Measurements from ENCODE around the gene NEGR1. TPM values are rescaled to one million over a fixed set of nuclear protein-coding genes. Genes with fewer than 3 reads are reported as not detected.

NEGR1 gene
- total and polyA plus RNA-seq, 2 donors (not counting 3 experiments of a cell fraction or from before 2014, with no cell fraction given) = 6.8 to 21.8 TPM

GRCh38 chr1:72086394-72086793 lies 195.9 kb downstream of the NEGR1 start:
- FAIRE-seq = no peak

GRCh38 chr1:72075425-72075824 lies 206.9 kb downstream of the NEGR1 start:
- FAIRE-seq = no peak
- H3K27ac ChIP-seq (ENCODE audit: insufficient read depth, low read depth, low read length) = no peak overlapping the region
- TF ChIP-seq POLR2AphosphoS5 (IDR thresholded peaks at IDR 0.05; ENCODE audit: insufficient read depth, low read depth, low read length) = no peak
- TF ChIP-seq CTCF (IDR thresholded peaks at IDR 0.05; ENCODE audit: extremely low read depth in 1 of 2, insufficient read depth in 1 of 2, low read depth in 1 of 2, low read length in 2 of 2) = no peak
- no peak for TF ChIP-seq JUN (IDR thresholded peaks at IDR 0.05; ENCODE audit: borderline replicate concordance, insufficient read depth, insufficient read length, low read depth)
- no peak for TF ChIP-seq POLR2A (IDR thresholded peaks at IDR 0.05; ENCODE audit: low read depth, low read length)
- TF ChIP-seq GATA2 (IDR thresholded peaks at IDR 0.05; ENCODE audit: insufficient read depth, insufficient read length, low read depth, low read length) = no peak
- TF ChIP-seq EZH2 (IDR thresholded peaks at IDR 0.05; ENCODE audit: borderline replicate concordance, low read depth, low read length, severe bottlenecking) = no peak
- no peak for TF ChIP-seq MYC (IDR thresholded peaks at IDR 0.05; ENCODE audit: low read depth, low read length)
- TF ChIP-seq MAX (IDR thresholded peaks at IDR 0.05; ENCODE audit: insufficient read depth, insufficient read length) = no peak
- TF ChIP-seq FOS (IDR thresholded peaks at IDR 0.05; ENCODE audit: borderline replicate concordance, insufficient read depth, low read length) = no peak
- no peaks in the 10 kb centered on the region for H3K9me3 ChIP-seq (replicated peaks; ENCODE audit: control insufficient read depth, insufficient read depth, low read length)
- intact Hi-C loops (cut with micrococcal nuclease) = no loop called here
- no peaks in the 10 kb centered on the region for H4K20me1 ChIP-seq (replicated peaks; ENCODE audit: control insufficient read depth, extremely low read depth, insufficient read depth, low read length)
- H3K36me3 ChIP-seq (ENCODE audit: control insufficient read depth in 2 of 2, extremely low read depth in 1 of 2, insufficient read depth in 2 of 2, low read length in 2 of 2) = no peaks in the 10 kb centered on the region
- H3K9ac ChIP-seq (replicated peaks; ENCODE audit: extremely low read depth, insufficient read depth, low read length) = no peak overlapping the region
- ChIA-PET POLR2A (no interaction called here), CTCF (interaction anchor here (1.0 kb wide), 1 partner anchor 38 kb away, joined by 7 read pairs; no protein-coding TSS in a partner anchor)
- H2AFZ ChIP-seq (ENCODE audit: low read depth, low read length) = no peak overlapping the region
- no peaks in the 10 kb centered on the region for H3K27me3 ChIP-seq (ENCODE audit: control insufficient read depth in 2 of 2, insufficient read depth in 2 of 2, low read length in 2 of 2)
- no peaks in the 10 kb centered on the region for H3K79me2 ChIP-seq (ENCODE audit: control insufficient read depth, insufficient read depth, low read length)
- no peak overlapping the region for H3K4me3 ChIP-seq (replicated peaks in 1 of 3; ENCODE audit: insufficient read depth in 1 of 3, low read depth in 1 of 3, low read length in 3 of 3)
- dilution Hi-C loops (cut with MboI; ENCODE audit: extremely low pct_ligation_motif_present, low sequenced_read_pairs) = no loop called here
- BruUV-seq (replicated peaks) = no TSS peak
- H3K4me2 ChIP-seq (ENCODE audit: insufficient read depth, low read length) = no peak overlapping the region
- H3K4me1 ChIP-seq (ENCODE audit: control insufficient read depth, extremely low read depth, insufficient read depth, low read length) = no peaks in the 10 kb centered on the region
- no peaks in the 10 kb centered on the region for H3K9me1 ChIP-seq (replicated peaks; ENCODE audit: control insufficient read depth, extremely low read depth, insufficient read depth, low read length)
- DNase-seq (ENCODE audit: low read depth, low spot score) = no peak

More at GRCh38 chr1:72086394-72086793, 195.9 kb downstream of the NEGR1 start:
- dilution Hi-C loops (cut with MboI; ENCODE audit: extremely low pct_ligation_motif_present, low sequenced_read_pairs) = no loop called here
- POLR2A ChIA-PET = no interaction called here
- intact Hi-C loops (cut with micrococcal nuclease) = no loop called here
- no peak for DNase-seq (ENCODE audit: low read depth, low spot score)
- Histone ChIP-seq H3K9me1 (replicated peaks; ENCODE audit: control insufficient read depth, extremely low read depth, insufficient read depth, low read length) (no peaks in the 10 kb centered on the region), H3K27ac (ENCODE audit: insufficient read depth, low read depth, low read length) (no peak overlapping the region), H3K79me2 (ENCODE audit: control insufficient read depth, insufficient read depth, low read length) (no peaks in the 10 kb centered on the region), H3K4me2 (ENCODE audit: insufficient read depth, low read length) (no peak overlapping the region), H3K36me3 (ENCODE audit: control insufficient read depth in 2 of 2, extremely low read depth in 1 of 2, insufficient read depth in 2 of 2, low read length in 2 of 2) (no peaks in the 10 kb centered on the region), H3K4me1 (ENCODE audit: control insufficient read depth, extremely low read depth, insufficient read depth, low read length) (no peaks in the 10 kb centered on the region), H3K27me3 (ENCODE audit: control insufficient read depth in 2 of 2, insufficient read depth in 2 of 2, low read length in 2 of 2) (no peaks in the 10 kb centered on the region), H3K9ac (replicated peaks; ENCODE audit: extremely low read depth, insufficient read depth, low read length) (no peak overlapping the region), H4K20me1 (replicated peaks; ENCODE audit: control insufficient read depth, extremely low read depth, insufficient read depth, low read length) (no peaks in the 10 kb centered on the region), H3K4me3 (replicated peaks in 1 of 3; ENCODE audit: insufficient read depth in 1 of 3, low read depth in 1 of 3, low read length in 3 of 3) (no peak overlapping the region), H3K9me3 (replicated peaks; ENCODE audit: control insufficient read depth, insufficient read depth, low read length) (no peaks in the 10 kb centered on the region), H2AFZ (ENCODE audit: low read depth, low read length) (no peak overlapping the region)
- no TSS peak for BruUV-seq (replicated peaks)
- TF ChIP-seq GATA2 (IDR thresholded peaks at IDR 0.05; ENCODE audit: insufficient read depth, insufficient read length, low read depth, low read length) (no peak), POLR2A (IDR thresholded peaks at IDR 0.05; ENCODE audit: low read depth, low read length) (no peak)
- CTCF ChIA-PET = no interaction called here
